Neuronal stem cell (in vitro differentiated cells): ENCODE results near the gene PNPLA7.
A peak's percentile ranks its signal among the peaks of the same experiment; 100 is the strongest.

Source experiments
- DNase-seq: peaks from one replicate; pipeline ENCODE4 v3.0.0-alpha.2; 2013; ENCODE audit warnings: low spot score
- H2AFZ ChIP-seq: one replicate; pipeline ENCODE4 v1.6.1; 2013; ENCODE audit warnings: mild to moderate bottlenecking, low read length, inconsistent platforms
- H2AK5ac ChIP-seq: 2 replicates; pipeline ENCODE4 v1.6.1; 2013; ENCODE audit warnings: low read depth, mild to moderate bottlenecking, inconsistent platforms, low read length, moderate library complexity, mixed read lengths
- H2BK120ac ChIP-seq: 2 replicates; pipeline ENCODE4 v1.6.1; 2013; ENCODE audit warnings: low read depth, mild to moderate bottlenecking, inconsistent platforms, low read length, moderate library complexity, mixed read lengths
- H2BK12ac ChIP-seq: one replicate; pipeline ENCODE4 v1.6.1; 2013; ENCODE audit warnings: low read length, inconsistent platforms
- H2BK15ac ChIP-seq: 2 replicates; pipeline ENCODE4 v1.6.1; 2013; ENCODE audit warnings: mild to moderate bottlenecking, low read length, inconsistent platforms, mixed read lengths
- H2BK5ac ChIP-seq: one replicate; pipeline ENCODE4 v1.6.1; 2013; ENCODE audit warnings: inconsistent platforms, mild to moderate bottlenecking, low read length, moderate library complexity
- H3K14ac ChIP-seq: one replicate; pipeline ENCODE4 v1.6.1; 2013; ENCODE audit warnings: low read length, inconsistent platforms
- H3K18ac ChIP-seq: 2 replicates; pipeline ENCODE4 v1.6.1; 2013; ENCODE audit warnings: low read length, inconsistent platforms
- H3K23ac ChIP-seq: 2 replicates; pipeline ENCODE4 v1.6.1; 2013; ENCODE audit warnings: low read depth, mild to moderate bottlenecking, mixed read lengths, low read length, inconsistent platforms; ENCODE audit not compliant: poor library complexity
- H3K27ac ChIP-seq: replicated peaks from 3 replicates; pipeline ENCODE4 v1.5.1; 2013; ENCODE audit warnings: low read length, inconsistent platforms
- H3K27me3 ChIP-seq, 3 experiments: 2 replicates each; pipeline ENCODE4 v1.6.1; 2013; ENCODE audit warnings: low read length in 3 of 3, mild to moderate bottlenecking in 2 of 3, inconsistent platforms in 1 of 3, low read depth in 1 of 3, mixed read lengths in 1 of 3, moderate library complexity in 1 of 3; ENCODE audit not compliant: control insufficient read depth in 3 of 3, insufficient read depth in 3 of 3
- H3K36me3 ChIP-seq, 2 donors: replicated peaks in 1 of 2; 2 replicates each; pipeline ENCODE4 v1.6.1; 2013; ENCODE audit warnings: low read length in 2 of 2; ENCODE audit not compliant: control insufficient read depth in 2 of 2, insufficient read depth in 2 of 2
- H3K4ac ChIP-seq: 2 replicates; pipeline ENCODE4 v1.6.1; 2013; ENCODE audit warnings: inconsistent platforms, mild to moderate bottlenecking, low read length, moderate library complexity
- H3K4me1 ChIP-seq, 2 donors: 1 replicate in 1 of 2; 2 replicates in 1 of 2; pipeline ENCODE4 v1.6.1; 2013; ENCODE audit warnings: low read length in 2 of 2, low read depth in 1 of 2; ENCODE audit not compliant: control insufficient read depth in 2 of 2, insufficient read depth in 1 of 2
- H3K4me2 ChIP-seq: one replicate; pipeline ENCODE4 v1.6.1; 2013; ENCODE audit warnings: mild to moderate bottlenecking, low read length, inconsistent platforms; ENCODE audit not compliant: insufficient read depth, poor library complexity, severe bottlenecking
- H3K4me3 ChIP-seq, 2 donors: 2 replicates each; pipeline ENCODE4 v1.5.1; 2013; ENCODE audit warnings: low read length in 2 of 2, mild to moderate bottlenecking in 2 of 2, inconsistent platforms in 1 of 2, moderate library complexity in 1 of 2
- H3K79me1 ChIP-seq: one replicate; pipeline ENCODE4 v1.6.1; 2013; ENCODE audit warnings: low read depth, mild to moderate bottlenecking, inconsistent platforms, low read length, moderate library complexity
- H3K9ac ChIP-seq: one replicate; pipeline ENCODE4 v1.6.1; 2013; ENCODE audit warnings: mild to moderate bottlenecking, low read depth, low read length, inconsistent platforms; ENCODE audit not compliant: poor library complexity
- H3K9me3 ChIP-seq, 2 donors: replicated peaks in 1 of 2; 2 replicates each; pipeline versions ENCODE3 to v1.6.1; 2013; ENCODE audit warnings: low read length in 2 of 2, mild to moderate bottlenecking in 2 of 2, inconsistent platforms in 1 of 2, low read depth in 1 of 2, mixed read lengths in 1 of 2, moderate library complexity in 1 of 2; ENCODE audit not compliant: control insufficient read depth in 2 of 2, insufficient read depth in 1 of 2
- H4K8ac ChIP-seq: one replicate; pipeline ENCODE4 v1.6.1; 2013; ENCODE audit warnings: low read depth, mild to moderate bottlenecking, inconsistent platforms, low read length, moderate library complexity
- H4K91ac ChIP-seq: one replicate; pipeline ENCODE4 v1.6.1; 2013; ENCODE audit warnings: low read length, low read depth, mild to moderate bottlenecking, inconsistent platforms; ENCODE audit not compliant: poor library complexity
- WGBS, 2 donors: extraction: QIAGEN DNeasy Blood & Tissue Kit; methylation state at CpG; one replicate each; pipeline ENCODE4 v1.1.7; 2013; ENCODE audit warnings: missing lambda C conversion rate in 2 of 2, mixed read lengths in 1 of 2; ENCODE audit not compliant: insufficient read length in 2 of 2, insufficient replicate concordance in 1 of 2; ENCODE audit errors: extremely low coverage in 2 of 2; 5-methylcytosine and 5-hydroxymethylcytosine counted together

PNPLA7 gene

GRCh38 chr9:137454597-137455358, 95.4 kb downstream of the PNPLA7 start:
- peak overlapping the region; percentile 96 for H2BK120ac ChIP-seq
- H4K91ac ChIP-seq = peak overlapping the region; percentile 97
- H3K9me3 ChIP-seq = no peaks in the 10 kb centered on the region
- peak overlapping the region; percentile 38 for H3K27ac ChIP-seq
- H2BK5ac ChIP-seq = no peak overlapping the region
- no peak overlapping the region for H3K4me3 ChIP-seq
- peaks cover 9 to 26% of the 10 kb centered on the region in 2 donors for H3K4me1 ChIP-seq
- H2BK15ac ChIP-seq = peak overlapping the region; percentile 85
- H2AK5ac ChIP-seq = peak overlapping the region; percentile 97
- peak overlapping the region; percentile 85 for H3K23ac ChIP-seq
- H2AFZ ChIP-seq = no peak overlapping the region
- peak overlapping the region; percentile 86 for H3K9ac ChIP-seq
- peaks cover 28% of the 10 kb centered on the region for H3K79me1 ChIP-seq
- H3K14ac ChIP-seq = peak overlapping the region; percentile 71
- no peaks in the 10 kb centered on the region for H3K27me3 ChIP-seq
- no peak overlapping the region for H3K4ac ChIP-seq
- peak; percentile 69 for DNase-seq
- peaks cover 30 to 58% of the 10 kb centered on the region in 2 donors for H3K36me3 ChIP-seq
- H3K4me2 ChIP-seq = peak overlapping the region; percentile 86
- H3K18ac ChIP-seq = peak overlapping the region; percentile 97
- no CpG with 5 or more reads among the region's 30 CpGs for WGBS, 2 donors
- no peak overlapping the region for H4K8ac ChIP-seq
- H2BK12ac ChIP-seq = peak overlapping the region; percentile 65

- H3K27ac ChIP-seq = peak overlapping the region; percentile 38
- H3K4ac ChIP-seq = peak overlapping the region; percentile 37
- peak overlapping the region in 1 of 2 donors; percentile 0 for H3K4me3 ChIP-seq
- peaks cover 28% of the 10 kb centered on the region for H3K79me1 ChIP-seq
- H2BK15ac ChIP-seq = peak overlapping the region; percentile 85
- H2AFZ ChIP-seq = no peak overlapping the region
- peak overlapping the region; percentile 97 for H2AK5ac ChIP-seq
- H3K36me3 ChIP-seq = peaks cover 30 to 64% of the 10 kb centered on the region in 2 donors
- peak overlapping the region; percentile 71 for H3K14ac ChIP-seq
- no peaks in the 10 kb centered on the region for H3K9me3 ChIP-seq
- peak overlapping the region; percentile 96 for H2BK120ac ChIP-seq
- DNase-seq = peak; percentile 76
- peak overlapping the region; percentile 97 for H3K18ac ChIP-seq
- no CpG with 5 or more reads among the region's 24 CpGs for WGBS, 2 donors
- no peak overlapping the region for H4K8ac ChIP-seq
- peaks cover 5 to 23% of the 10 kb centered on the region in 2 donors for H3K4me1 ChIP-seq
- H3K4me2 ChIP-seq = peak overlapping the region; percentile 86
- peak overlapping the region; percentile 85 for H3K23ac ChIP-seq
- H3K27me3 ChIP-seq = no peaks in the 10 kb centered on the region
- H2BK12ac ChIP-seq = peak overlapping the region; percentile 73
- H4K91ac ChIP-seq = peak overlapping the region; percentile 97
- peak overlapping the region; percentile 86 for H3K9ac ChIP-seq
- no peak overlapping the region for H2BK5ac ChIP-seq
These were observed 96.0 kb downstream of the PNPLA7 start for GRCh38 chr9:137454145-137454596.

- no peak overlapping the region for H2BK120ac ChIP-seq
- peaks cover 30 to 69% of the 10 kb centered on the region in 2 donors for H3K36me3 ChIP-seq
- peak overlapping the region; percentile 67 for H3K27ac ChIP-seq
- peak overlapping the region; percentile 85 for H3K23ac ChIP-seq
- no peak overlapping the region for H4K91ac ChIP-seq
- WGBS, 2 donors = no CpG with 5 or more reads among the region's 25 CpGs
- no peaks in the 10 kb centered on the region for H3K9me3 ChIP-seq
- H3K79me1 ChIP-seq = peaks cover 27% of the 10 kb centered on the region
- H2AFZ ChIP-seq = no peak overlapping the region
- peak overlapping the region; percentile 73 for H3K4me2 ChIP-seq
- no peak overlapping the region for H3K14ac ChIP-seq
- H3K18ac ChIP-seq = peak overlapping the region; percentile 93
- peak overlapping the region in 1 of 2 donors; percentile 69 for H3K4me3 ChIP-seq
- H4K8ac ChIP-seq = no peak overlapping the region
- H3K4me1 ChIP-seq = peaks cover 5 to 23% of the 10 kb centered on the region in 2 donors
- no peak overlapping the region for H3K9ac ChIP-seq
- H2BK12ac ChIP-seq = peak overlapping the region; percentile 94
- H2AK5ac ChIP-seq = peak overlapping the region; percentile 95
- H2BK15ac ChIP-seq = peak overlapping the region; percentile 95
- H2BK5ac ChIP-seq = peak overlapping the region; percentile 66
- peak; percentile 93 for DNase-seq
- no peaks in the 10 kb centered on the region for H3K27me3 ChIP-seq
- no peak overlapping the region for H3K4ac ChIP-seq
These were observed 96.5 kb downstream of the PNPLA7 start for GRCh38 chr9:137453643-137454081.
